Right atrium auricular region (tissue), 2 donors: ENCODE results near the gene SLC12A3. TPM values are rescaled to one million over a fixed set of nuclear protein-coding genes. Genes with fewer than 3 reads are reported as not detected.

ENCODE experiments used
- DNase-seq: peaks from one replicate; pipeline ENCODE4 v3.0.0-alpha.2; 2019; ENCODE audit warnings: low spot score
- H3K27ac ChIP-seq, 2 donors: fragments of 200-600 bp; sonication (generic); 1 replicate in 1 of 2; 2 replicates in 1 of 2; pipeline ENCODE4 v1.5.1; 2016 to 2019
- H3K27me3 ChIP-seq, 2 donors: fragments of 200-600 bp; sonication (generic); one replicate each; pipeline versions ENCODE4 v1.5.1 to v1.6.0; 2017 to 2019
- H3K36me3 ChIP-seq: fragments of 200-600 bp; sonication (generic); one replicate; pipeline ENCODE4 v1.5.1; 2016
- H3K4me1 ChIP-seq, 2 donors: fragments of 200-600 bp; sonication (generic); one replicate each; pipeline versions ENCODE4 v1.5.1 to v1.6.0; 2017 to 2019
- H3K4me3 ChIP-seq, 2 donors: fragments of 200-600 bp; sonication (generic); 1 replicate in 1 of 2; 2 replicates in 1 of 2; pipeline ENCODE4 v1.5.1; 2017 to 2019; ENCODE audit warnings: mild to moderate bottlenecking in 1 of 2, moderate library complexity in 1 of 2
- H3K9me3 ChIP-seq, 2 donors: fragments of 200-600 bp; sonication (generic); one replicate each; pipeline ENCODE4 v1.5.1; 2019
- CTCF ChIP-seq, 2 donors: fragments of 200-600 bp; sonication (generic); IDR thresholded peaks; one replicate each; pipeline ENCODE4 v1.5.1; 2019; ENCODE audit warnings: antibody characterized with exemption in 2 of 2
- total RNA-seq, 2 donors: library from RNA; depleted of rRNA; stranded (reverse); fragments of >200 nt; gene quantifications; one replicate each; pipeline ENCODE4 v1.1.0, GENCODE V29; 2016

Gene SLC12A3
- total RNA-seq, 2 donors from 2014 or later: not detected

GRCh38 chr16:56832768-56833167, 32.2 kb upstream of the SLC12A3 start:
- no peaks in the 10 kb centered on the region for H3K27me3 ChIP-seq
- no peaks in the 10 kb centered on the region for H3K9me3 ChIP-seq
- H3K36me3 ChIP-seq: peaks cover 56% of the 10 kb centered on the region
- no peak for DNase-seq
- H3K4me3 ChIP-seq: no peak overlapping the region
- no peak for TF ChIP-seq CTCF (IDR thresholded peaks at IDR 0.05)
- no peak overlapping the region for H3K27ac ChIP-seq
- no peaks in the 10 kb centered on the region for H3K4me1 ChIP-seq

- DNase-seq: no peak
- no peak overlapping the region for H3K4me3 ChIP-seq
- TF ChIP-seq CTCF (IDR thresholded peaks at IDR 0.05): no peak
- H3K27me3 ChIP-seq: no peaks in the 10 kb centered on the region
- H3K4me1 ChIP-seq: no peaks in the 10 kb centered on the region
- H3K36me3 ChIP-seq: peaks cover 62% of the 10 kb centered on the region
- H3K9me3 ChIP-seq: no peaks in the 10 kb centered on the region
- no peak overlapping the region for H3K27ac ChIP-seq
These were observed 31.6 kb upstream of the SLC12A3 start for GRCh38 chr16:56833243-56833970.

- no peak overlapping the region for H3K4me3 ChIP-seq
- H3K27ac ChIP-seq: no peak overlapping the region
- TF ChIP-seq CTCF (IDR thresholded peaks at IDR 0.05): no peak
- no peaks in the 10 kb centered on the region for H3K9me3 ChIP-seq
- peaks cover 63% of the 10 kb centered on the region for H3K36me3 ChIP-seq
- no peaks in the 10 kb centered on the region for H3K27me3 ChIP-seq
- no peak for DNase-seq
- no peaks in the 10 kb centered on the region for H3K4me1 ChIP-seq
These were observed 29.7 kb upstream of the SLC12A3 start for GRCh38 chr16:56835320-56835719.

- no peak overlapping the region for H3K27ac ChIP-seq
- TF ChIP-seq CTCF (IDR thresholded peaks at IDR 0.05): no peak
- peaks cover 57% of the 10 kb centered on the region for H3K36me3 ChIP-seq
- H3K27me3 ChIP-seq: no peaks in the 10 kb centered on the region
- H3K4me3 ChIP-seq: no peak overlapping the region
- H3K4me1 ChIP-seq: no peaks in the 10 kb centered on the region
- no peak for DNase-seq
- no peaks in the 10 kb centered on the region for H3K9me3 ChIP-seq
These were observed 28.4 kb upstream of the SLC12A3 start for GRCh38 chr16:56836410-56837230.

GRCh38 chr16:56838622-56839337, 26.2 kb upstream of the SLC12A3 start:
- no peak overlapping the region for H3K4me3 ChIP-seq
- H3K36me3 ChIP-seq: peaks cover 54% of the 10 kb centered on the region
- no peaks in the 10 kb centered on the region for H3K9me3 ChIP-seq
- H3K27ac ChIP-seq: no peak overlapping the region
- DNase-seq: no peak
- H3K4me1 ChIP-seq: no peaks in the 10 kb centered on the region
- H3K27me3 ChIP-seq: no peaks in the 10 kb centered on the region
- TF ChIP-seq CTCF (IDR thresholded peaks at IDR 0.05): no peak
